Activated naive CD4-positive, alpha-beta T cell (primary cell): ENCODE results near the gene CORIN.
"Not testable (repeated sequence)": the region's sequence is repeated elsewhere in the genome, so short reads cannot be mapped to it uniquely, and the experiment has no call there.

Source experiments
- DNase-seq, 4 experiments: peaks; one replicate each; lab custom pipeline; 2025; lab: John Stamatoyannopoulos, UW

CORIN gene

DNA sequence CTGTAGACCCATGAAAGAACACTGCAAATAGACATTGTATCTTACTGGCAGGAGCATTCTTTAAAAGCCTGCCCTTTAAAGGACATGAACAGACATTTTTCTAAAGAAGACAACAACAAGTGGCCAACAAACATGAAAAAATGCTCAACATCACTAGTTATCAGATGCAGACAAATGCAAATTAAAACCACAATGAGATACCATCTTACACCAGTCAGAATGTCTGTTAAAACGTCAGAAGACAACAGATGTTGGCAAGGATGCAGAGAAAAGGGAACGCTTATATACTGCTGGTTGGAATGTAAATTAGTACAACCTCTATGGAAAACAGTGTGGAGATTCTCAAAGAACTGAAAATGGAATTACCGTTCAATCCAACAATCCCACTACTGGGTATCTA lies 275.6 kb downstream of the CORIN start:
- no peak for DNase-seq

DNA sequence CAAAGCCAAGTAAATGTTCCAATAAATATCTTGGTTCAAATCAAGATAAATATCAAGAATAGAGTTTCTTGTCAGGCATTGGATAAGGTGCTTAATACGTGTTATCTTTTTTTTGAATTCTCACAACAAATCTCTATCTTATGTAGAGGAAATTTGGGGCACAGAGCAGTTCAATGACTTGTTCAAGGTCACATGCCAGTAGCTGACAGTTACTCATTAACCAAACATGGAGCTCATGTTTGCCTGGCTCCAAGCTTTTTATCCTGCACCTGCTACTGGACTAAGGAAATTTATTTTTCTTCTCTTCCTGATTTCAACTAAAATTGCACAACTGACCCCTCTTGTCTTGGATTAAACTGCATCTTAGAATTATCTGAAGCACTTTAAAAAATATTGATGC lies 276.5 kb downstream of the CORIN start:
- no peak for DNase-seq

DNA sequence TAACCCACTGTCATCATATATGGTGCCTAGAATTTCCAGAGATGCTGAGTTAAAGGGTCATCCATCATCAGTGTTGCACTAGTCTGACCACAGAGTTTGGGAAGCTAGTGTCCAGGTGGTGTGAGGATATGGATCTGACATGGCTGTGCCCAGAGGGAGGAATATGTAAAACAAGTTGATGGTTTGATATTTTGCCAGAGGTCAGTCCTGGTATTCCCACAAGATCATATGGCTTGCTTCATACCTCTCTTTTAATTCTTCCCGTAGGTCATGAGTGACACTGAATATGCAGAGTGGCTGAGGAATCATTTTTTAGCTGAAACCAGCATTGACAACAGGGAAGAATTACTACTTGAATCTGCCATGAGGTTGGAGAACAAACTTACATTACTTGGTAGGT lies 277.2 kb downstream of the CORIN start:
- DNase-seq, result no peak

DNA sequence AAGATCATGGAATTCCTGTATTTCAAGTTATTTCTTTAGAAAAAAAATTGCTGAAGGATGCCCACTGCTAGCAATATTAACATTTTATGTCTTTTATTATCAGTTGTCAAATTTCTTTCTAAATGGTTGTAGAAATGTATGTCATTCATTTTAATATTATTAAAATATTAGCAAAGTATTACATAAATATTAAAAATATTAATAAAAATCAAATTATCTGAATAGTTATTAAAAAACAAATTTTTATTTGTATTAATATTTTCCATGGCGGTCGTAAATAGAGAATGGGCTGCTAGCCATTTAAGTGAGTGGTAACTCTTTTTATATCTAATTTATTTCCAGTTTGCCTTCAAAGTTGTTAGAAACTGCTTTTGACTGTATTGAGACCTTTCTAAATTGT lies 280.6 kb downstream of the CORIN start:
- DNase-seq, result no peak

DNA sequence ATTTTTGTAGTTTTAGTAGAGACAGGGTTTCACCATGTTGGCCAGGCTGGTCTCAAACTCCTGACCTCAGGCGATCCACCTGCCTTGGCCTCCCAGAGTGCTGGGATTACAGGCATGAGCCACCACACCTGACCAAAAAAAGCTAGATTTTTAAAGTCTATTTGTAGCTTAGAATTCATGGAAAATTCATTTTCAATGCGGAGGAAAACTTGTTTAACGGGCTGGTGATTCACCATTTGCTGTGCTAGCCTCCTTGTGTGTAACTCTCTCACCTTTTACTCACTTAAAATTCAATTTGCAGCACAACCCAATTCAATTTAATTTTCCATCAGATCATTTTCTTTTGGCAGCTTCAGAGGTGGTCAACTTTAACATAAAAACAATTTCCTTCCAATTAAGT lies 281.9 kb downstream of the CORIN start:
- DNase-seq, result not testable (repeated sequence)

DNA sequence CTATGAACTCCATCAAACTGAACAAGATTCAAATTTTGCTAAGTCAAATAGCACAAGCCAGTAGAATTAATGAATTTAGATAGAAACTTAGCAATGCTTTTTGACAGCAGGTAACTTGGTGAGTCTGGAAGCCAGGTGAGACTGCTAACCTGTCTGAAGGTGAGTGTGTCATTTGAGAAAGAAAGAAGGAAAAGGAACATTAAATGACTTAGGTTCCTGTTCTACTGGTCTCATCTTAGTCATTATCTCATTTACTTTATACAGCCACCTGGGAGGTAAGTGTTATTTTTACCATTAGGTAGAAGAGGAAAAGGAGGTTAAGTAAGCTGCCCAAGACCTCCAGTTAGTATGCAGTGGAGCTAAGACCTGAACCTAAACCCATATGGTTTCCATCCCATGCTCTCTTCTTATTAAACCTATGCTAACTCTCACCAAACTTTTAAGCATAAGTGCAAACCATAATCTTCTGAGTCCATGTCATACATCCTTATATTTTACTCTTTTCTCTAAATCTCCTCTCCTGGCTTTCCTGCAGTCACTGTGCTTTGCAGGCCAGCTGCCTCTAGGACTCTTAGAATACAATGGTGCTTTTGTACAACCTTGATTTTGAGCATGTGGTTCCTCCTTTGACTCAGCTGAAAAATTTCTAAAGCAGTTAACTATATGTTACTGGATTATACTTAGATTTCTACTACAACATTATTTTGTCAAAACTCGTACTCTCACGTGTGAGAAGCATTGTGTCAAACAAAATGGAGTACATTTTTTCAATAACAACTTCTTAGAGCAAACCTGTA lies 284.3 kb downstream of the CORIN start:
- DNase-seq, result no peak

DNA sequence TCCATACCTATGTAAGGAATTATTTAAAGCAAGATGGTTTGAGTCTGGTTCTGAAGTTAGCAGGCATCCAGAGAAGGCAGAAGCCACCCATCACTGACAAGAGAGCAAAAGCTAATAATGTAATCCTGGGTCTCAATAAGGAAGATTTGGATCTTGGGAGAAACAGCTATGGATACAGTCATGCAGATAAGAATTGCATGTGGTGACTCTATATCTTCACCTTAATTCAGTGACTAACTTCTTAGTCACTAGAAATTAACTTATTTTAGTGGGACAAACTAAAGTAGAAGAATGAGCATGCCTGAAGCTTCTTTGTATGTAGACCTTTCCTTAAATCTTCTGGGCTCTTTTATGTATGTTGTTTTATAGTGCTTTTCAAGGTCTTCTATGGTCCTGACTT lies 286.2 kb downstream of the CORIN start:
- no peak for DNase-seq

DNA sequence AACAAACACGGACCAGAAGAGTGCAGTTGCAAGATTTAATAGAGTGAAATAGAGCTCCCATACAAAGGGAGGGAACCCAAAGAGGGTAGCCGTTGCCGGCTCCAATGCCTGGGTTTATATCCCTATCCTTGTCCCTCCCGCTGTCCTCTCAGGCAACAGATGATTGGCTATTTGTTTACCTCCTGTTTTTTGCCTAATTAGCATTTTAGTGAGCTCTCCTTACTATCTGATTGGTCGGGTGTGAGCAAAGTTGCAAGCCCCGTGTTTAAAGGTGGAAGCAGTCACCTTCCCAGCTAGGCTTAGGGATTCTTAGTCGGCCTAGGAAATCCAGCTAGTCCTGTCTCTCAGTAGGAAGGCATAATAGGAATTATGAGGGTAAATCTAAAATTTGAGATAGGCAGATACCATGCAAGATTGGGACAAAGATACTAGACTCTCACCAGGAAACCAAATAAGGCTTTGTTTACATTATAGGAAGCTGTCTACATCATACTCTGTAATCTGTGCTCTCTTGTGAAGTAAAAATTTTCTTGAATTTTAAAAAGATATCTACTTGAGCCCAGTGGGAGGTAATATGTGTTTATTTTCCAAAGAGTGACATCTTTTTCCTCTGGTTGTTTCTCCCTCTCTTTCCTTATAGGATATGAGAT lies 286.8 kb downstream of the CORIN start:
- DNase-seq, result no peak

DNA sequence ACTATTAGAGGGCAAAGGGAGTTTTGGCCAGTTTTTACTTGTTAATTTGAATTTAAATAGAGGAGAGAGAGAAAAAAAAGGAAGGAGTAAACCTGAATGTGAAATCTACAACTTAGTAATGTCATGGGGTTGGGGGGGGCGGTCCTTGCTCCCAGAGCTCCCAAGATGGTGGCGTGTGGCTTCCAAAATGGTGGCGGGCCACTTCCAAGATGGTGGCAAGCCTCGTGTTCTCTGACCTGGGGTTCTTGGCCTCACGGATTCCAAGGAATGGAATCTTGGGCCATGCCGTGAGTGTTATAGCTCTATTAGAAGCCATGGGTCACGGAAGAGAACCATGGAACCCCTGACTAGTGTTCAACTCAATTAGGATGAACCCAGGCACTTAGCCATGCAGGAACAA lies 287.5 kb downstream of the CORIN start:
- DNase-seq, result not testable (repeated sequence)
